HUDEP-2 (cell line): ENCODE measurements around the gene AARS2.

Source experiments
- DNase-seq, 76 experiments: peaks; one replicate each; lab custom pipeline; 2025; ENCODE audit not compliant: unreplicated experiment in 76 of 76; lab: John Stamatoyannopoulos, UW

The AARS2 gene

DNA sequence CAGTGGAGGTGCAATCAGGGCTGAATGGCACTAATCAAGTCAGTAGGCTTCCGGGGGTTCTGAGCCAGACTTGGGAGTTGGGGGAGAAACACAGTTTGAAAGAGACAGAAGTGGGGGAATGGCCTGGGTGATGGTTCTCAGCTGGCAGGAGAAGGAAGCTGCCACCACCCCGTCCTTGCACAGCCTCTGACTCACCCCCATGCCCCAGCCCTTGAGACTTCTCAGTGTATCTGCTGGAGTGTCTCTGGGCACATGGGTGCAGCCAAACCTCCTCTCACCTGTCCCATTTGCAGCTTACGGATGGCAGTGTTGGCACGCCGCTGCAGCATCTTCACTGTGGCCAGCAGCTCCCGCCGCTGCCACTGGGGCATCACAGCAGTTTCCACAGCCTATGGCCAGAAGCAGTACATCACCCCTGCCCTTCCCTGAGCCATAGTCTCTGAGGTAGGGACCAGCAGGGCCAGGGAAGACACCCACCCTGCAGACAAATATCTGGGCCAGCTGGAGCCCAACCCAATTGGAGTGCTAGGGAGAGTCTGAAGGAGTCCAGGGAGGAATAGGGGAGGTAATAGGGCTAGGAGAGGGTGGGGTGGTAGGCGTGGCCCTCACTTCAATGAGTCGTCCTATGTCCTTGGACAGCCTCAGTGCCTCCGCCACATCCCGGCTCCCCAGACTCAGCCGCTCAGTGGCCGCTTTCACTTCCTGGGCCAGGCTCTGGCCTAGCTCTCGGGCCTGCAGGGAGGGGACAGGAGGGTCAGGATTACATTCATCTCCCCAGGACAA, 11.2 kb downstream of the AARS2 start:
- no peak for DNase-seq

DNA sequence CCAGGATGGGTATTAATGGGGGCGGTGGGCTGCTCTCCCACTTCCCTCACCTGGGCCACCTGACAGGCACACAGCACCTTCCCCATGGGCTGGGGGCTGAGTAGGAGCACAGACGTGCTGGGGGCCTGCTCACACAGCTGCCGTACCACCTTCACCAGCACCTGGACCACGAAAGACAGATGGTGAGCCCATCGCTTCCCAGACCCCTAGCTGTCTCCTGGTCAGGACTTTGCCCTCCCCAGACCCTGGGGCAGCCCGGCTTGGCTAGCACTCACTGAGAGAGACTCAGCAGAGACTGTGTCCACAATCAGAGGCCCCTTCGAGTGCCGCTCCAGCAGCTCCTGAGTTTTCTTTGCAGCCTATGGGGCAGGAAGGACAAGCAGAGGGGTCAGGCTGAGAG, 12.0 kb downstream of the AARS2 start:
- DNase-seq: no peak

DNA sequence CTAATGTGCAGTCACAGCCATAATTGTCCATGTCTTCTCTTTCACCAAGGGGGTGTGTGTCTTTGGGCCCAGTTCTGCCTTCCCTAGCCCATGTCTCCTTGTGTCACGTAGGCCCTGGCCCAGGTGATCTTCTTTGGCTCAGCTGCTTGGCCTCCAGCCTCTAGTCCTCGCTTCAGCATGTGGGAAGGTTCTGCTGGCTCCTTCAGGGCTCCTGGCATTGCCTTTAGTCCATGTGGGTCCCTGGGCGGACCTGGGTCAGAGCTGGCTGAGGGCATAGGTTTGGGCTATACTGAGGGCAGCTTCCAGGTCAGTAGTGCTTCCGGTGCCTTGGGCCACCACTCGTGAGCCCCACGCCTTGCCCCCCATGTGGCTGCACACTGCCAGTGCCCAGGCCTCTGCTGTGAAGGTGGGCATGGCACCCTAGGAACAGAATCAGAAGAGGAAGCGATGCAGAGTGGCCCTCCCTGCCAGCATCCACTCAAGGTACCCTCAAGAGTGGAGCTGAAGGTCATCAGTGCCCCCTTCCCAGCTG, 12.8 kb downstream of the AARS2 start:
- no peak for DNase-seq

DNA sequence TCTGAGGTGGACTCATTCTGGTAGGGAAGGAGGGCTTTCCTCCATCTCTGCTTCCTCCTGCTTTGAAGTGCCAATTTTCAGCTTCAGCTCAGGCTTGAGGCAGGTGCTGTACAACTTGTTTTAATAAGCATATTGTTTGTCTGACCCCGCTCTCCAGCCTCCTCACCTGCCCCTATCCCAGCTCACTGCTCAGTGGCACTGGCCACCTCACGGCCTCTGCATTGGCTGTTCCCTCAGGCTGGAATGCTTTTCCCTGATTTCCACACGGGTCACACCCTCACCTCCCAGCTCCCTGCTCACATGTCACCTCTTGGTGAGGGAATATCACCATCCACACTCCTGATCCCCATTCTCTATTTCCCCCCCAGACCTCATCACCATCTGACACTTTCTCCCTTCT, 14.3 kb downstream of the AARS2 start:
- no peak for DNase-seq

DNA sequence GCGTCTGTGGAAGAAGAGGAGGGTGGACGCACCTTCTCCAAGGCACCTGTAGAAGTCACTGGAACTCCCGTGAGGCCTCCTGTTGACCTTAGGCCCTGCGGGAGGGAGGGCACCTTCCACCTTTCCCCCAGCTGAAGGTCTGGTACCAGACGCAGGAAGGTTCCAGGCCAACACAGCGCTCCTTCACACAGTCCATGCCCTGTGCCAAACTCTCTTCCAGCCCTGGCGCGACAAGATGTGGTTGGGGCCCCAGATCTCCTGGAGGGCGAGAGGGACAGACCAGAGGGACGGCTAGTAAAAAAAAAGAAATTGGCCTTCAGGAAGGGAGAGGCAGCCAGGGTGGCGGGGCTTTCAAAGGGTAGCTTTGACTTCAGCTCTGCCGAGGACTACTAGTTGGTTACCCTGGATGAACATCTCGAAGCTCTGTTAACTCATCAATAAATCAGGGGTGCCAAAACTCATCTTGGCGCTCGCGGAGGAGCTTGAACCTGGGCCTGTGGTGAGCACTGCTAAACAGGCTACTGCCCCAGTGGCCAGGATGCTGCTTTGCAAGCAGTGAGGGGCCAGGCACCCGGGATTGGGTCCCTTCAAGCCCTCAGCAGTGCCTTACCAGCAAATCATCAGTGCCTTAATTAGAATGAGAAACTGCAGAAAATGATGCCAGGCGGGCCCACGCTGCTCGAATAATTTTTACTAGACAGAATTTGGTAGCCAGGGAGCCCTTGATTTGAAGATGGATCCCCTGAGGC, 14.9 kb downstream of the AARS2 start:
- DNase-seq: peak in 1 of 76 experiments; percentile 8

DNA sequence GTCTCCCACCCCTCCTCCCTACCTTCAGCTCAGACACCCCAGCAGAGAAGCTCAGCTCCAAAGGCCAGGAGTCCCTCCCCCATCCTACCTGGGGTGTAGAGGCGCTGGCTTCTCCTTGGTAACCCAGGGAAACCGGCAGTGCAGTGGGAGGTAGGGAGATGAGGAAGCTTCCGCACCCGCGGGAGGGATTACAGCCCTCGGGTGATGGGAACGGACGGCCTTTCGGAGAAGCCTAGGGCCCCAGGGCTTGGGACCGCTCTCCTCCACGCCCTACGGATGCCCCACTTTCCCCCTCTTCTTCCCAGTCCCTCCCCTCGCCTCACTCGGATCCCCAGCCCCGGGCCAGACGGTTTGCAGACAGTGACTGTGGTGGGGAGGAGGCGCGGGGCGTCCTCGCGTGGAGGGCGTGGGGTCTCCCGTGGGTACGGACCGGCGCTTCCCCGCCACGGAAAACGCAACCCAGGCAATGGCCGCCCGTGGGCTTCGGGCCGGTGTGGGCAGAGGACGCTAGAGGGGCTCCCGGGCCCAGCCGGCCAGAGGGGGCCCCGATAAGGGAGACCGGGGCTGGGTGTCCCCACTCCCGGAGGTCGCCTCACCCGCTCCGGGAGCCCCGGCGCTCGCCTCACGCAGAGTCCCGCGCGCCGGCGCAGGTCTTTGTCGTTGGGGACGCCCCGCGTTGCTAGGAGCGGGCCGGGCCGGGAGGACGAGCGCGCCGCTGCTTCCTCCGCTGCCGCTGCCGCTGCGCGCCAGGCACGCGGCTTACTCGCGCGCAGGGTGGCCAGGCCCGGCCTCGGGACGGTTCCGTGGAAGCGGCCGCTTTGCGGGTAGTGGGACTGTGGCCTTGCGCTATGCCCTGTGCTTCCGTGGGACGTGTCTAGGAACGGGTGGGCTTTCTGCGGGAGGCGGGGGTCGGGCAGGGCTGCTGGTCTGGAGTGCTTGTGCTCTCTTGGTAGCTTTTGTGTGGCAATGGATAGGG, 15.8 kb downstream of the AARS2 start:
- peak in 5 of 76 experiments; percentile 15 to 54 (median 21) for DNase-seq

DNA sequence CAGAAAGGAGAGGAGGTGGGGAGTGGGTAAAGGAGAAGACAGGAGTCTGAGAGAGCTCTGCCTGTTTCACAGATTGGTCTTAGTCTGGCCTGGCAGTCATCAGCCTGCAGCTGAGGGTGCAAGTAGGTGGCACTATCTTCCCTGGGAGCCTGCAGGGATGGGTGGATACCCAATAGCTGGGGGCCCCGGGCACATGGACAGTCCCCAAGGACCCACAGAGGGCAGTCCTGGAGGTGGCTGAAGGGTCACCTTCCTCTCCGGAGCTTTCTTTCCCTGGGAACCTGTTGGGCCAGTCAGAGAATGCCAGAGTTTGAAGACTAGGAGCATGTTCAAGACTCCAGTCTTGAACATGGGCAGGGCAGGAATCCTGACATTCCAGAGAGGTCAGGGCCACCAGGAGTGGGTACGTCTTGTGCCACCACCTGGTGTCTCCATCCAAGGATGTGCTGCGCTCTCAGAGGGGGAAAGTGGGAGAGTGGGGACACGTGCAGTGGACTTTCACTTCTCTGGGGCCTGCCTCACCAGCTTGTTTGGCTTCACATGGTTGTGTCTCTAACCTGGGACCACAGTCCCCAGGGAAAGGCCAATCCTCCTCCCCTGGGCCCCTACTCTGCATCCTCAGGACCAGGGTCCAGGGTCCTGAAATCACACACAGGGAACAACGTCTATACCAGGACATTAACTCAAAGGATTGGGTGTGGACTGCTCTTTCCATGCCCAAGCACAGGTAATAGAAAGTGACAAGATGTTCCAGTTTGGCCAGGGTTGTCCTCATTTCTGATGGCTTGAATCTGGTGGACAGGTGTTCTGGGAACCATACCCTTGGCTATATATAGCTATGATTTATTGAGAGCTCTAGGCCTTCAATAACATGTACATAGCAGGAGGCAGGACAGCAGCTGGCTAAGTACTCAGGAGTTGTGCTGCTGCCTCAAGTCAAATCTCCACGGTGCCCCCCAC, 18.0 kb downstream of the AARS2 start:
- DNase-seq: no peak

DNA sequence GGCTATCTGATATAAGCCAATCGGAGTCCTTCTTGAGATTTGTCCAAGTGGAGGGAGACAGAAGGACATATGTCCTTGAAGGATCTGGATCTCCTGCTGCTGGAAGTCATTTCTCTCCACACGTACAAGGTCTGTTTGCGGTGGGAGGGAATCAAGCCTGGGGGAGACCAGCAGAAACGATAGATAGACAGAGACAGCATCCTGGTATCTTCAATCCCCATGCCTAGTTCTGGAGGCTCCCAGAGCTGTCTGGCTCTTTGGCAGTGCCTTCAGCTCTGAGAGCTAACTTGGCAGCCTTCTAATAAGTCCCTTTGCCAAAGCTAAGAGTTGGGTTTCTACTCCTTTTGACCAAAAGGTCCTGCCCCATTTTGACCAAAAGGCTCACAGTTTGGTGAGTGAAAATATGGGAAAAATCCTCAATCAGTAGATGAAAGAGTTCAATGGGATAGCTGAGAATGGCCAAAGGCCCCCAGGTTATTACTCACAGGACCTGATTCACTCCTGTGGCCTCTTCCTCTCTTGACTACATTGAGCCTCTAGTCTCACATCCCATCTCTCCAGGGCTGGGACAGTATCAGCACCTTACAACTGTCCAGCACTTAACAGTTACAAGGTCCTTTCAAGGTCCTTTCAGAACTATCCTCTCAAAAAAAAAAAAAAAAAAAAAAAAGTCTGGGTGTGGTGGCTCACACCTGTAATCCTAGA, 20.3 kb downstream of the AARS2 start:
- DNase-seq: no peak

DNA sequence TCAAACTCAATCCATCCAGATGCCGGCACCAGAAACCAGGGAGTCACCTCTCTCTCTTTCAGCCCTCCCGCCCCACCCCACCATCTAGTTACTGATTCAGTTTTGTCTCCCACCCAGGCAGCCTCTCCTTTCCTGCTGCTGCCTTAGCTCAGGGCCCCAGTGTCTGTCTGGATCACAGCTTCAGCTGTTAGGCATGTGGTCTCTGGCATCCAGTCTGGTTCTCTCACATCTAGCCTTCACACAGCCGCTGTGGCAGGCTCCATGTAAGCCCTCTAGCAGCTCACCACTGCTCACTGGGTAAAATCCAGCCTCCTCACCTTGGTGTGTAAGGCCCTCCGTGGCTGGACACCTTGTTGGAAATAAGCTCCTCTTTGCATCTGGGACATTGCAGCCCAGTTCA, 21.3 kb downstream of the AARS2 start:
- no peak for DNase-seq

DNA sequence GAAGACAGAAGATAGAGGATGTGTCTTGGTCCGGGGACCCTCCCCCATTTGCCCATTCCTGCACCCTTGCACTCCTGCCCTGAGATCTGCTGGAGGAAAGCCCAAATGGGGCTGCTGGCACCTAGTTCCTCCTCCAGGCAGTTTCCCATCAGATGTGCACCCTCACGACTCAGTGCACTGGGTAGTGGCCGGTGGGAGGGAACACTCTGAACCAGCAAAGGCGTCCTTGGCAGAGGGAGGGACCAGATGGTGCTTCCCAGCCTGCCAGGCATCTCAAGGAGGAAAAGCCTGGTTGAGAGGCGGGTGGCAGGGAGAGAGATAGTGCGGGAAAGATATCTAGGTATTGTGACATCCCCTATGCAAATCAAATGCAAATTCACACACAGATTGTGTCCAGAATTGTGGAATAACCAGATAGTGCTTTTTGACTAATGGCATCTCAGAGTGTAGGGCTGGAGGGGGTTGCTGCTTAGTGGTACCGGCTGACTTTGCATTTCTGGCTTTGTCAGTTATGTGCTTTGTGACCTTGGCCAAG, 23.4 kb downstream of the AARS2 start:
- no peak for DNase-seq

DNA sequence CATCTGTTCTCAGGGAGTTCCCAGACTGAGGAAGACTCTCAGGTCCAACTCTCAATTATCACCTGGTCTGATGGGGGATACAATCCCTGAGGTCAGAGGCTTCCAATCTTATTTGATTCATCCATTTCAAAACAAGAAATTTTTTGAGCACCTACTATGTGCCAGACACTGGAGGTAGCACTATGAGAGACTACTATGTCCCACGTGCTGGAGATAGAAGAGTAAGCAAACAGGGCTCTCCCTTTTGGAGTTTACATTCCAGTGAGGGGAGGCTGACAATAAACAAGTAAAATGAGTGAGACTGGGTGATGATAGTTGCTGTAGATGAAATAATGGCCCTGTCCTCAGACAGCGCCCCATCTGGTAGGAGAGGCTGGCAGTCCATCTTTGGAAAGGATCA, 26.4 kb downstream of the AARS2 start:
- DNase-seq: no peak

DNA sequence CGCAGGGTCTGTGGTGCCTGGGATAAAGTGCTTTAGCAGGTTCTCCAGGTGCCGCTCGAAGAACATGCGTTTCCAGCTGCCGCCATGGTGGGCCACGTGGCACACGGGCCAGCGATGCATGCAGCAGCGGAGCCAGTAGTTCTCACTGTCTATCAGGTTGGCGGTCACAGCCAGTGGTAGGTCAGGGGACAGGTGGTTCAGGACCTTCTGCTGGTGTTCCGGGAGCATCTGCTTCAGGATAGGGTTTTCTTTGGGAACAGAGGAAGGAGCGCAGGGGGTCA, 26.9 kb downstream of the AARS2 start:
- DNase-seq: no peak

DNA sequence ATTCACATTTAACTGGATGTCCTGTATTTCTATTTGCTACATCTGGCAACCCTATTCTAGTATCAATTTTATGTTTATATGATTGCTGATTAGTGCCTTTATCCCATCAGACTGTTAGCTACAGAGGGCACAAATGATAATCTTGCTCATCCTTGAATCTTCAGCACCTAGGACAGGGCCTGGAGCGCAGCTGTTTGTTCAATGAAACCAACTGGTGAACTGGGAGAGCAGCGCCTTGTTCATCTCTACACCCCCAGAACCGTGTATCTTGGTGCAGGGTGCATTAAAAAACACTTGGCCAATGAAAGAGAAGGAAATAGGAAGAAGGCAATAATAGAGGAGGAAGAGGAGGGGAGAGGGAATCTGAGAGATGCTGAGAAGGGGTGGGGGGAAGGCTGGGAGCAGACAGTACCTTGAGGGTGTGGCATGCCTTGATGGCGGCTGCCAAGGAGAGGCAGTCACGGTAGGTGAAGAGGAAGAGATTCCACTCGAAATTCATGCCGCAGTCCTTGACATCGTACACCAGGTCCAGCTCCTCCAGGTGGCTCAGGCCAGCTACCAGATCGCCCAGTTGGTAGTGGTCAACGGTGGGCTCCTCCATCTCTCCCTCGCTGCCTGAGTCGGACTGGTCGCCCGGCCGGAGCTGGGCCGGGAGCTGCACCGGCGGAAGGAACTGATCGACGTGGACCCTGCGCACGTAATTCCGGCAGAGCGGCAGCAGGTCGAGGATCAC, 27.4 kb downstream of the AARS2 start:
- DNase-seq: peak in 12 of 76 experiments; percentile 5 to 52 (median 20)

DNA sequence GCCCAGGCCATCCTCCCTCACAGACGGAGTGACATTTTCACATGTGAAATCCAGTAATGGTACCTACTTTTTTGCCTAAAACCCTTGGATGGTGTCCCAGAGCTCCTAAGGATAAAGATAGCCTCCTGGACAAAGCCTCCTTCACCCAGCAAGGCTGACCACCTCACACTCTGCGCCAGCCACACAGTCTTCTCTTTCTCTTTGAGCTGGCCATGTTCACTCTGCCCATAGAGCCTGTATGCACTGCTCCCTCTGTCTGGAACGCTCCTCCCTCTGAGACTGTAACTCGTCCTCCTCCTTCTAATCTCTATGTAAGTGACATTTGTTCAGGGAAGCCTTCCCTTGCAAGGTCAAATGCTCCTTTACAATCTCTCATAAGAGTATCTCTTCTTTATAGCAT, 28.3 kb downstream of the AARS2 start:
- DNase-seq: no peak

DNA sequence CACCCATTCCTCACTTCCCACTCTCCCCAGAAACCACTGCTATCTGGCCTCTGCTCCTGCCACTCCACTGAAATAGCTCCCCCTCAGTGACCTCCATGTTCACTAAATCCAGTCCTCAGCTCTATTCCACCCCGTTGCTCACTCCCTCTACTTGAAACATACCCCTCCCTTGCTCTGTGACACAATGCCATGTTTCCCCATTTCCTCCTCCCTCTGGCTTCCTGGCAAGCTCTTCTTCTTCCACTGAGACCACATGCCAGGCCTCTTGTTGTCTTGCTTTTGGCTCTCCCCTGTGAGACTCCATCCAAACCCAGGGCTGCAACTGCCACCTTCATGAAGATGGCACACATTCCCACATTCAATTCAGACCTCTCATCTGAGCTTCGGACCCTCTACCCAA, 29.0 kb downstream of the AARS2 start:
- DNase-seq: no peak

DNA sequence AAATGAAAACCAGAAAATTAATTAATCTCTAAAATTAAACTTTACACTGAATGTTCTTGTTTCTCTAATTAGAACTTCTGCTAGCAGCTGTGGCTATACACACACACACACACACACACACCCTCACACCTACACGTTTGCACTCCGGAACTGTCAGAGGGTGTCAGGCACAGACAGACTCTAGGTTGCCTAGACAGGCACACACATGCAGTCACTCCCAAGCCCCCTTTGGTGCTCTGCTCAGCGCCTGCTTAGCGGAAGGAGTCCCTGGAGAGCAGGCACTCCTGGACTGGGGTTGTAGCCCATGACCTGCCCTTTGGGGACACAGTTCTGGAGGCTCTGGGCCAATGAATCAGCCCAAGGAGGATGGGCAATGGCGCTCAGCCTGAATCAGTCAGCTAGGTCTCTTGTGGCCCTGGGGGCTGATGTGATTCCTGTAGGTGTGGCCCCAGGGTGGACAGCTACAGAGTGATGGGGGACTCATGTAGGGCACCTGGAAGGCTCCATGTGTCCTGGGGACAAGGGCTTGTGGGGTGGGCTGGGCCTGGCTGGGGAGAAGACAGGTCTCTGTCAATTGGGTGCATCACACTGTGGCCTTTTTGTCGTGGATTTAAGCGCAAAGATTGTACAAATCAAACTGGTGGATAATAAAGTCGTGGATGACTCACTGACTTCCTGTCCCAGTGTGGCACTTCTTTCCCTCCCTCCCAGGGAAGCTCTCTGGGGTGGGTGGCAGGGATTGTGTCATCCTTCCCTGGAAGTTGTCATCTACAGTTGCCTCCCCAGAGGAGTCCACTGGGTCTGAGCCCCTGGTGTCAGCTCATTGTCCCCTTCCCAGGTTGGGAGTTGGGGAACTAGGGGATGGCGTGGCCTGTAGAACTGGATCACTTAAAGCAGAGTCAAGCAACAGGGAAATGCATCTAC, 34.1 kb downstream of the AARS2 start:
- DNase-seq: no peak

DNA sequence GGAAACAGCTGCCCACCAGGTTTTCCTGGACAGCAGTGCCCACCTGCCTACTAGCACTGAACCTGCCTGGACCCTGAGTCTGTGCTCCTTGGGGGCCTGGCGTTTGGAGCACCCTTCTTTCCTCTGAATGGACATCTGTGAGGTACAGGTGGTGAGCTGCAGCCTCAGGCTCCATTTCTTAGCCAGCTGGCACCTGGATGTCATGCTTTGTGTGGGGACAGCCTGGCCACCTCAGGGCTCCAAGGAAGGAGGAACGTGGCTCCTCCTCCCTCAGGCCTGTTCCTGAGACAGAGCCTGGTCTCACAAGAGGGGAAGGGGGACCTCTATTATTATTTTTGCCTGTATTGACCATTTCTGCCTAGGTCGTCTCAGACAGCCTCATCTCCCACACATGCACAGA, 34.8 kb downstream of the AARS2 start:
- no peak for DNase-seq
